H1 (cell line): ENCODE results near the gene ASPN. TPM values are rescaled to one million over a fixed set of nuclear protein-coding genes. Genes with fewer than 3 reads are reported as not detected.

ENCODE experiments used
- CTCF ChIA-PET: fragments of 300-600 bp; sonication (Branson Sonifier 250); formaldehyde crosslinking; loops from one replicate; lab custom pipeline; 2021; ENCODE audit not compliant: partially characterized antibody; lab: Charles Lee
- POLR2A ChIA-PET: fragments of 300-600 bp; sonication (Branson Sonifier 250); formaldehyde crosslinking; loops from one replicate; lab custom pipeline; 2021; ENCODE audit warnings: inconsistent platforms; ENCODE audit not compliant: partially characterized antibody; lab: Charles Lee
- DNase-seq, 2 experiments: peaks; one replicate each; pipeline versions ENCODE4 v3.0.0 to v3.0.0-alpha.2; 2010 to 2022; ENCODE audit warnings: low spot score in 2 of 2, low read depth in 1 of 2, mixed read lengths in 1 of 2
- FAIRE-seq: peaks from 2 replicates; lab custom pipeline; 2011; peaks lifted over from hg19 to GRCh38; lab: Jason Lieb, UNC
- H2AFZ ChIP-seq: 2 replicates; pipeline ENCODE4 v1.8.1; 2012; ENCODE audit warnings: low read length, inconsistent platforms
- H2AK5ac ChIP-seq: 2 replicates; pipeline ENCODE4 v1.6.1; 2013; ENCODE audit warnings: low read depth, low read length
- H2BK120ac ChIP-seq: replicated peaks from 2 replicates; pipeline ENCODE3; 2013; ENCODE audit warnings: low read depth, low read length, inconsistent platforms
- H2BK12ac ChIP-seq: 2 replicates; pipeline ENCODE4 v1.6.1; 2013; ENCODE audit warnings: low read depth, low read length
- H2BK15ac ChIP-seq: 2 replicates; pipeline ENCODE4 v1.6.1; 2013; ENCODE audit warnings: low read length
- H2BK20ac ChIP-seq: 2 replicates; pipeline ENCODE4 v1.6.1; 2013; ENCODE audit warnings: low read length
- H2BK5ac ChIP-seq: 2 replicates; pipeline ENCODE4 v1.6.1; 2013; ENCODE audit warnings: low read depth, low read length
- H3K14ac ChIP-seq: 2 replicates; pipeline ENCODE4 v1.6.1; 2013; ENCODE audit warnings: inconsistent platforms; ENCODE audit not compliant: insufficient read length
- H3K18ac ChIP-seq: 2 replicates; pipeline ENCODE4 v1.6.1; 2013; ENCODE audit warnings: low read length; ENCODE audit errors: extremely low read depth
- H3K23ac ChIP-seq: 2 replicates; pipeline ENCODE4 v1.6.1; 2013; ENCODE audit warnings: inconsistent platforms; ENCODE audit not compliant: insufficient read length
- H3K23me2 ChIP-seq: 2 replicates; pipeline ENCODE4 v1.6.1; 2013; ENCODE audit warnings: low read depth, low read length
- H3K27ac ChIP-seq: 2 replicates; pipeline ENCODE4 v1.6.1; 2011; ENCODE audit warnings: low read depth, low read length, inconsistent platforms
- H3K27me3 ChIP-seq, 4 experiments: replicated peaks in 1 of 4; 1 replicate in 1 of 4; 2 replicates in 3 of 4; pipeline versions ENCODE4 v1.6.1 to v1.8.1; 2011 to 2013; ENCODE audit warnings: low read length in 3 of 4, mild to moderate bottlenecking in 3 of 4, inconsistent platforms in 2 of 4, mixed read lengths in 2 of 4, moderate library complexity in 1 of 4; ENCODE audit not compliant: control insufficient read depth in 3 of 4, insufficient read depth in 3 of 4; ENCODE audit errors: extremely low read depth in 1 of 4
- H3K36me3 ChIP-seq, 4 experiments: 2 replicates each; pipeline versions ENCODE4 v1.6.1 to v1.8.1; 2011 to 2013; ENCODE audit warnings: mild to moderate bottlenecking in 4 of 4, low read length in 3 of 4, moderate library complexity in 2 of 4, control low read depth in 1 of 4, inconsistent platforms in 1 of 4; ENCODE audit not compliant: insufficient read depth in 4 of 4, control insufficient read depth in 2 of 4
- H3K4ac ChIP-seq: replicated peaks from 2 replicates; pipeline ENCODE3; 2013; ENCODE audit warnings: low read length, low read depth, mixed read lengths, inconsistent platforms; ENCODE audit not compliant: insufficient read length
- H3K4me1 ChIP-seq, 4 experiments: replicated peaks in 1 of 4; 1 replicate in 1 of 4; 2 replicates in 3 of 4; pipeline versions ENCODE4 v1.6.1 to v1.8.1; 2011 to 2013; ENCODE audit warnings: low read length in 3 of 4, inconsistent platforms in 2 of 4, mixed read lengths in 1 of 4; ENCODE audit not compliant: insufficient read depth in 4 of 4, control insufficient read depth in 3 of 4
- H3K4me2 ChIP-seq, 2 experiments: 2 replicates each; pipeline versions ENCODE4 v1.6.1 to v1.8.1; 2011 to 2013; ENCODE audit warnings: low read depth in 2 of 2, low read length in 2 of 2, control low read depth in 1 of 2, inconsistent platforms in 1 of 2, mild to moderate bottlenecking in 1 of 2; ENCODE audit not compliant: insufficient read depth in 1 of 2
- H3K4me3 ChIP-seq, 4 experiments: fragments of 200-600, 300-600 bp in 1 of 4; sonication (generic), shearing (Covaris generic), sonication (Bioruptor Twin) in 1 of 4; 2 replicates each; pipeline versions ENCODE4 v1.5.1 to v1.8.1; 2011 to 2016; ENCODE audit warnings: low read length in 4 of 4, low read depth in 3 of 4, control low read depth in 2 of 4, inconsistent platforms in 2 of 4, mild to moderate bottlenecking in 2 of 4, mixed read lengths in 1 of 4, moderate library complexity in 1 of 4; ENCODE audit not compliant: insufficient read depth in 2 of 4; ENCODE audit errors: extremely low read depth in 1 of 4
- H3K56ac ChIP-seq: replicated peaks from 2 replicates; pipeline ENCODE3; 2013; ENCODE audit warnings: low read depth, mild to moderate bottlenecking, mixed read lengths, low read length, inconsistent platforms; ENCODE audit not compliant: insufficient read length
- H3K79me1 ChIP-seq: 2 replicates; pipeline ENCODE4 v1.6.1; 2013; ENCODE audit warnings: low read depth, low read length, control low read depth
- H3K79me2 ChIP-seq, 2 experiments: 2 replicates each; pipeline versions ENCODE4 v1.6.1 to v1.8.1; 2012 to 2013; ENCODE audit warnings: low read length in 2 of 2, mild to moderate bottlenecking in 2 of 2, inconsistent platforms in 1 of 2; ENCODE audit not compliant: insufficient read depth in 2 of 2, control insufficient read depth in 1 of 2
- H3K9ac ChIP-seq, 4 experiments: replicated peaks in 1 of 4; 1 replicate in 1 of 4; 2 replicates in 3 of 4; pipeline versions ENCODE4 v1.6.1 to v1.8.1; 2011 to 2013; ENCODE audit warnings: low read depth in 3 of 4, low read length in 3 of 4, control low read depth in 2 of 4, mild to moderate bottlenecking in 2 of 4, moderate library complexity in 2 of 4, inconsistent platforms in 1 of 4; ENCODE audit errors: extremely low read depth in 1 of 4
- H3K9me3 ChIP-seq, 2 experiments: 2 replicates each; pipeline versions ENCODE4 v1.6.1 to v1.8.1; 2012 to 2013; ENCODE audit warnings: mild to moderate bottlenecking in 2 of 2, moderate library complexity in 2 of 2, control low read depth in 1 of 2, inconsistent platforms in 1 of 2, low read depth in 1 of 2, low read length in 1 of 2, mixed read lengths in 1 of 2; ENCODE audit not compliant: insufficient read depth in 2 of 2
- H4K20me1 ChIP-seq, 2 experiments: replicated peaks in 1 of 2; 2 replicates each; pipeline versions ENCODE3 to v1.8.1; 2011 to 2013; ENCODE audit warnings: inconsistent platforms in 2 of 2, low read length in 2 of 2, mild to moderate bottlenecking in 1 of 2; ENCODE audit not compliant: insufficient read depth in 2 of 2, control insufficient read depth in 1 of 2
- H4K5ac ChIP-seq: 2 replicates; pipeline ENCODE4 v1.6.1; 2013; ENCODE audit warnings: low read length, low read depth, mixed read lengths, inconsistent platforms; ENCODE audit not compliant: insufficient read length
- H4K8ac ChIP-seq: 2 replicates; pipeline ENCODE4 v1.8.0; 2013; ENCODE audit warnings: mild to moderate bottlenecking, moderate library complexity, low read length, inconsistent platforms; ENCODE audit not compliant: insufficient read depth; ENCODE audit errors: extremely low read depth
- H4K91ac ChIP-seq: replicated peaks from 2 replicates; pipeline ENCODE3; 2013; ENCODE audit warnings: low read length, mixed read lengths, inconsistent platforms; ENCODE audit not compliant: insufficient read length
- BCL11A ChIP-seq, 2 experiments: IDR thresholded peaks; one replicate each; pipeline ENCODE4 v1.6.1; 2011; ENCODE audit warnings: low read depth in 2 of 2, low read length in 2 of 2, mild to moderate bottlenecking in 2 of 2
- CHD2 ChIP-seq: IDR thresholded peaks from 2 replicates; pipeline ENCODE4 v1.6.1; 2012; ENCODE audit warnings: low read length, improper control_type of control experiment
- FOSL1 ChIP-seq: IDR thresholded peaks from 2 replicates; pipeline ENCODE4 v1.6.1; 2011; ENCODE audit warnings: mild to moderate bottlenecking, low read depth, low read length, moderate library complexity; ENCODE audit not compliant: insufficient read depth
- KDM4A ChIP-seq: IDR thresholded peaks from one replicate; pipeline ENCODE4 v1.7.1; 2012; ENCODE audit warnings: low read depth, mild to moderate bottlenecking, moderate library complexity, low read length, inconsistent platforms; ENCODE audit not compliant: severe bottlenecking
- MAFK ChIP-seq: IDR thresholded peaks from 2 replicates; pipeline ENCODE4 v1.6.1; 2012; ENCODE audit warnings: low read depth, mild to moderate bottlenecking, improper control_type of control experiment, low read length
- NANOG ChIP-seq: IDR thresholded peaks from 2 replicates; pipeline ENCODE4 v1.6.1; 2011; ENCODE audit warnings: low read length, low read depth, mild to moderate bottlenecking, inconsistent platforms; ENCODE audit not compliant: insufficient read depth, poor library complexity, severe bottlenecking
- POLR2A ChIP-seq, 2 experiments: IDR thresholded peaks; 1 replicate in 1 of 2; 2 replicates in 1 of 2; pipeline ENCODE4 v1.6.1; 2011; ENCODE audit warnings: low read depth in 2 of 2, low read length in 2 of 2, mild to moderate bottlenecking in 2 of 2; ENCODE audit errors: control extremely low read depth in 1 of 2
- POU5F1 ChIP-seq: IDR thresholded peaks from 2 replicates; pipeline ENCODE4 v1.6.1; 2011; ENCODE audit warnings: low read depth, mild to moderate bottlenecking, low read length, moderate library complexity
- RAD21 ChIP-seq, 2 experiments: IDR thresholded peaks in 1 of 2; conservative IDR thresholded peaks in 1 of 2; 2 replicates each; pipeline ENCODE4 v1.6.1; 2011; ENCODE audit warnings: low read depth in 2 of 2, low read length in 2 of 2, improper control_type of control experiment in 1 of 2, inconsistent platforms in 1 of 2, mild to moderate bottlenecking in 1 of 2, moderate library complexity in 1 of 2
- RFX5 ChIP-seq: IDR thresholded peaks from 2 replicates; pipeline ENCODE4 v1.6.1; 2011; ENCODE audit warnings: low read depth, low read length, improper control_type of control experiment, borderline replicate concordance
- SUZ12 ChIP-seq: fragments of 200-600 bp; sonication (generic); IDR thresholded peaks from 2 replicates; pipeline ENCODE4 v1.6.1; 2012; ENCODE audit warnings: mild to moderate bottlenecking, inconsistent platforms, low read length, moderate library complexity, mixed read lengths
- TAF1 ChIP-seq: IDR thresholded peaks from 2 replicates; pipeline ENCODE4 v1.6.1; 2011; ENCODE audit warnings: mild to moderate bottlenecking, low read depth, low read length
- TCF12 ChIP-seq: IDR thresholded peaks from 2 replicates; pipeline ENCODE4 v1.6.1; 2011; ENCODE audit warnings: low read depth, mild to moderate bottlenecking, low read length
- YY1 ChIP-seq: IDR thresholded peaks from 2 replicates; pipeline ENCODE4 v1.6.1; 2011; ENCODE audit warnings: low read depth, mild to moderate bottlenecking, low read length
- WGBS, 2 experiments: shearing (Covaris generic) in 1 of 2; methylation state at CpG; one replicate each; pipeline versions ENCODE4 v1.1.6 to v1.1.7; 2013 to 2015; ENCODE audit warnings: low lambda C conversion rate in 2 of 2, mixed read lengths in 2 of 2, inconsistent platforms in 1 of 2, low coverage in 1 of 2, missing lambda C conversion rate in 1 of 2; ENCODE audit not compliant: insufficient replicate concordance in 2 of 2, insufficient coverage in 1 of 2, insufficient read length in 1 of 2; ENCODE audit errors: extremely low coverage in 1 of 2, missing lambda C conversion rate in 1 of 2; 5-methylcytosine and 5-hydroxymethylcytosine counted together
- polyA plus RNA-seq, 7 experiments: library from polyadenylated mRNA; depleted of rRNA in 3 of 7; stranded (reverse) in 5 of 7; unstranded in 2 of 7; fragments of >200 nt in 5 of 7; fragments of 200-250 nt in 2 of 7; gene quantifications; 1 replicate in 5 of 7; 2 replicates in 1 of 7; 4 replicates in 1 of 7; pipeline versions ENCODE4 v1.2.1 to v1.2.3, GENCODE V29; 2011 to 2013; ENCODE audit warnings: missing spikeins in 2 of 7, mixed read lengths in 2 of 7
- total RNA-seq: library from RNA; stranded (reverse); fragmentation: NEBNext Ultra II Directional; extraction: Animal tissue kit (Norgen Biotek cat#: 25700); gene quantifications from 2 replicates; pipeline ENCODE4 v1.2.1, GENCODE V29; 2021

ASPN gene
- total and polyA plus RNA-seq, 2 of the 8 experiments (the other 6 are each of a cell fraction or from before 2014, with no cell fraction given) = not detected

DNA sequence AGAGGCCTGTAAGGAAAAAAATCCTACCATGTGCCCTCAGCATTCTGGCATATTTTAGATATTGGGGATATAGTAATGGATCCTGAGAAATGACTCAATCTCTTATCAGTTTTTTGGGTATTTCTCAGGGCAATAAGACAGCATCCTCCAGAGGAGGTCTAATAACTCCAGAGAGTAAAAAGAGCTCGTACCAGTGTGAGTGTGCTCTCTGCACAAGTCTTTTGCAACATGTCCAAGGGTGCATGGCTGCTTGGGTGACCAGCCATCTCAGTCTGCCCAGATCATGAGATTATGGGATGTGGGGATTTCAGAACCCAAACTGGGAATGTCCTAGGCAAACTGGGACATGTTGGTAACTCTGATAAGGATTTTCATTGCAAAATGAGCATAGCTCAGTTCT, 15.3 kb downstream of the ASPN start:
- H2AFZ ChIP-seq = no peak overlapping the region
- no peak for FAIRE-seq
- no peak overlapping the region for H3K27ac ChIP-seq
- H3K14ac ChIP-seq = no peak overlapping the region
- no peak overlapping the region for H3K4me3 ChIP-seq
- H3K36me3 ChIP-seq = no peaks in the 10 kb centered on the region
- no peak overlapping the region for H4K5ac ChIP-seq
- H3K4me2 ChIP-seq = no peak overlapping the region
- H2BK20ac ChIP-seq = no peak overlapping the region
- no peak overlapping the region for H2BK120ac ChIP-seq
- H3K4ac ChIP-seq = no peak overlapping the region
- H2BK12ac ChIP-seq = no peak overlapping the region
- H3K4me1 ChIP-seq = no peaks in the 10 kb centered on the region
- WGBS, 2 experiments = 90% methylated on average over 1 of the region's 1 CpG; no CpG with 5 or more reads in 1 of the 2 experiments
- H3K18ac ChIP-seq = no peak overlapping the region
- H2BK5ac ChIP-seq = no peak overlapping the region
- H3K27me3 ChIP-seq = no peaks in the 10 kb centered on the region
- no peak overlapping the region for H4K8ac ChIP-seq
- H2BK15ac ChIP-seq = no peak overlapping the region
- H3K9me3 ChIP-seq = no peaks in the 10 kb centered on the region
- H3K9ac ChIP-seq = no peak overlapping the region
- H3K79me1 ChIP-seq = no peaks in the 10 kb centered on the region
- no peak overlapping the region for H3K56ac ChIP-seq
- H3K79me2 ChIP-seq = no peaks in the 10 kb centered on the region
- H3K23ac ChIP-seq = no peak overlapping the region
- H4K91ac ChIP-seq = no peak overlapping the region
- H4K20me1 ChIP-seq = no peaks in the 10 kb centered on the region
- ChIA-PET POLR2A (no interaction called here), CTCF (interaction anchor here (2.0 kb wide), 1 partner anchor 14 kb away, joined by 5 read pairs; no protein-coding TSS in a partner anchor)
- H3K23me2 ChIP-seq = no peaks in the 10 kb centered on the region
- no peak for DNase-seq
- H2AK5ac ChIP-seq = no peak overlapping the region
- no peak for TF ChIP-seq RAD21 (IDR thresholded peaks at IDR 0.05 in 1 of 2, conservative IDR thresholded peaks at IDR 0.05 in 1 of 2; ENCODE audit: low read depth in 2 of 2, low read length in 2 of 2)
- TF ChIP-seq RFX5 = no peak
- no peak for TF ChIP-seq TAF1
- TF ChIP-seq YY1 = no peak
- no peak for TF ChIP-seq TCF12
- no peak for TF ChIP-seq BCL11A (IDR thresholded peaks at IDR 0.05; ENCODE audit: low read depth in 2 of 2, low read length in 2 of 2)
- TF ChIP-seq POLR2A (IDR thresholded peaks at IDR 0.05; ENCODE audit: control extremely low read depth in 1 of 2, low read depth in 2 of 2, low read length in 2 of 2) = no peak
- no peak for TF ChIP-seq POU5F1
- TF ChIP-seq CHD2 = no peak
- no peak for TF ChIP-seq MAFK
- TF ChIP-seq NANOG = no peak
- TF ChIP-seq SUZ12 = no peak
- TF ChIP-seq FOSL1 = no peak
- no peak for TF ChIP-seq KDM4A
